ENCODE data around the gene SAA4.

- TF ChIP-seq EZH2 (IDR thresholded peaks at IDR 0.05; ENCODE audit: borderline replicate concordance, low read depth, low read length, severe bottlenecking): no peak
- TF ChIP-seq, protein P1, sequence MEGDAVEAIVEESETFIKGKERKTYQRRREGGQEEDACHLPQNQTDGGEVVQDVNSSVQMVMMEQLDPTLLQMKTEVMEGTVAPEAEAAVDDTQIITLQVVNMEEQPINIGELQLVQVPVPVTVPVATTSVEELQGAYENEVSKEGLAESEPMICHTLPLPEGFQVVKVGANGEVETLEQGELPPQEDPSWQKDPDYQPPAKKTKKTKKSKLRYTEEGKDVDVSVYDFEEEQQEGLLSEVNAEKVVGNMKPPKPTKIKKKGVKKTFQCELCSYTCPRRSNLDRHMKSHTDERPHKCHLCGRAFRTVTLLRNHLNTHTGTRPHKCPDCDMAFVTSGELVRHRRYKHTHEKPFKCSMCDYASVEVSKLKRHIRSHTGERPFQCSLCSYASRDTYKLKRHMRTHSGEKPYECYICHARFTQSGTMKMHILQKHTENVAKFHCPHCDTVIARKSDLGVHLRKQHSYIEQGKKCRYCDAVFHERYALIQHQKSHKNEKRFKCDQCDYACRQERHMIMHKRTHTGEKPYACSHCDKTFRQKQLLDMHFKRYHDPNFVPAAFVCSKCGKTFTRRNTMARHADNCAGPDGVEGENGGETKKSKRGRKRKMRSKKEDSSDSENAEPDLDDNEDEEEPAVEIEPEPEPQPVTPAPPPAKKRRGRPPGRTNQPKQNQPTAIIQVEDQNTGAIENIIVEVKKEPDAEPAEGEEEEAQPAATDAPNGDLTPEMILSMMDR (IDR thresholded peaks at IDR 0.05; ENCODE audit: borderline replicate concordance, extremely low read depth, low read length, poor library complexity, severe bottlenecking): no peak
These were observed 43.9 kb upstream of the SAA4 start for GRCh38 chr11:18280438-18281045.

Data from DND-41 (cell line).